H54 (cell line): ENCODE data around the gene NUP188.
"Not testable (repeated sequence)": the region's sequence is repeated elsewhere in the genome, so short reads cannot be mapped to it uniquely, and the experiment has no call there.

Experiments
- DNase-seq: peaks from one replicate; pipeline ENCODE4 v3.0.0; 2011; ENCODE audit warnings: low spot score, mixed read lengths; ENCODE audit not compliant: insufficient read length
- FAIRE-seq: peaks from 3 replicates; lab custom pipeline; 2011; peaks lifted over from hg19 to GRCh38; lab: Jason Lieb, UNC
- POLR2A ChIP-seq: IDR thresholded peaks from 2 replicates; pipeline ENCODE4 v1.6.1; 2011; ENCODE audit warnings: low read depth, mild to moderate bottlenecking, low read length

Gene NUP188

GRCh38 chr9:128921881-128922763 is 25.4 kb upstream of the NUP188 start:
- no peak for DNase-seq
- no peak for TF ChIP-seq POLR2A
- no peak for FAIRE-seq

- TF ChIP-seq POLR2A: no peak
- DNase-seq: no peak
- FAIRE-seq: no peak
Observed at GRCh38 chr9:128923493-128923883, 24.0 kb upstream of the NUP188 start.

- peak; percentile 83 for DNase-seq
Observed at GRCh38 chr9:128927731-128928411, 19.6 kb upstream of the NUP188 start.

GRCh38 chr9:128928624-128929023 is 18.9 kb upstream of the NUP188 start:
- no peak for FAIRE-seq
- no peak for TF ChIP-seq POLR2A
- no peak for DNase-seq

More at GRCh38 chr9:128927731-128928411, 19.6 kb upstream of the NUP188 start:
- FAIRE-seq: peak; percentile 33
- TF ChIP-seq POLR2A: no peak

GRCh38 chr9:128929560-128929959 is 17.9 kb upstream of the NUP188 start:
- DNase-seq (no peak), FAIRE-seq (no peak)
- TF ChIP-seq POLR2A: no peak

- FAIRE-seq: no peak
- no peak for TF ChIP-seq POLR2A
- DNase-seq: no peak
Observed at GRCh38 chr9:128933731-128934130, 13.8 kb upstream of the NUP188 start.

GRCh38 chr9:128936171-128936865 is 11.2 kb upstream of the NUP188 start:
- no peak for TF ChIP-seq POLR2A
- DNase-seq: no peak
- no peak for FAIRE-seq

GRCh38 chr9:128937310-128938165 is 10.0 kb upstream of the NUP188 start:
- DNase-seq: no peak
- no peak for FAIRE-seq
- no peak for TF ChIP-seq POLR2A

GRCh38 chr9:128940271-128940921 is 7.1 kb upstream of the NUP188 start:
- no peak for TF ChIP-seq POLR2A
- no peak for FAIRE-seq
- DNase-seq: no peak

GRCh38 chr9:128940946-128941755 is 6.3 kb upstream of the NUP188 start:
- FAIRE-seq: no peak
- DNase-seq: no peak
- TF ChIP-seq POLR2A: no peak

- no peak for TF ChIP-seq POLR2A
- no peak for FAIRE-seq
Observed at GRCh38 chr9:128943832-128944620, 3.5 kb upstream of the NUP188 start.

GRCh38 chr9:128944966-128945365 is 2.5 kb upstream of the NUP188 start:
- not testable (repeated sequence) for FAIRE-seq, DNase-seq

More at GRCh38 chr9:128943832-128944620, 3.5 kb upstream of the NUP188 start:
- DNase-seq: no peak
